ENCODE measurements around the gene FAM3C. TPM values are rescaled to one million over a fixed set of nuclear protein-coding genes. Genes with fewer than 3 reads are reported as not detected.

Gene FAM3C
- total RNA-seq, 6 experiments from 2014 or later: 54.8 to 85.0 (median 76.6) TPM

- TF ChIP-seq CTCF (IDR thresholded peaks at IDR 0.05): no peak
- Mint-ChIP-seq H3K27me3 (ENCODE audit: insufficient read depth) (no peaks in the 10 kb centered on the region), H3K4me1 (ENCODE audit: low read depth) (peaks cover 24% of the 10 kb centered on the region), H3K36me3 (ENCODE audit: low read depth) (peaks cover 11% of the 10 kb centered on the region; the same call in 1 of the 2 replicates), H3K4me3 (no peak overlapping the region), H3K9me3 (no peaks in the 10 kb centered on the region), H3K27ac (no peak overlapping the region)
- DNase-seq: no peak
These were observed 24.7 kb downstream of the FAM3C start for GRCh38 chr7:121371367-121371766.

- H3K36me3 Mint-ChIP-seq (ENCODE audit: low read depth): no peaks in the 10 kb centered on the region; the same call in 1 of the 2 replicates
- H3K27ac Mint-ChIP-seq: no peak overlapping the region
- no peaks in the 10 kb centered on the region for H3K9me3 Mint-ChIP-seq
- no peak overlapping the region for H3K4me3 Mint-ChIP-seq
- peaks cover 24% of the 10 kb centered on the region for H3K4me1 Mint-ChIP-seq (ENCODE audit: low read depth)
- TF ChIP-seq CTCF (IDR thresholded peaks at IDR 0.05): no peak
- peak; percentile 17 for DNase-seq
- H3K27me3 Mint-ChIP-seq (ENCODE audit: insufficient read depth): no peaks in the 10 kb centered on the region
These were observed 26.6 kb downstream of the FAM3C start for GRCh38 chr7:121369462-121369861.

DNA sequence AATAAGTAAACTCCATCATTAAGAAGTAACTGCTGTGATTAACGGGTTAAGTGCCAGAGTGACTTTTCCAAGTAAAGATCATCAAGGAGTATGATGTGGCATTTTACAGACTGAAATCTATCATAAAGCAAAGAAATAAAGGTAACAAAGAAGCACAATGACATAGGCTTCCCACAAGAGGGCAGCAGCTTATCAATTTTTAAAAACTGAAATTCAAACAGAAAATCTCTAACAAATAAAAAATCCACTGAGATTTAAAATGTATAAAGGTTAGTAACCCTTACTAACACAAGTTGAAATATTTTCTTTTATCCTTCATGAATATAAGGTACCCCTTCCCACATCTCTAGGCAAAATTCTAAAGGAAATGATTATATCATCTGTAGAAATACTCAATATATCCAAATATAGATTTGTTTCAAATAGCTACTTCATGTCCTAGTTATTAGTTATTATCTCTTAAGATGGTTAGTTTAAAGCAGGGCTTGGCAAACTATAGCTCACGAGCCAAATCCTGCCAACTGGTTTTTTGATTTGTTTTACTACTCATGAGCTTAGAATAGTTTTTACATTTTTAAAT, 29.2 kb downstream of the FAM3C start:
- H3K36me3 Mint-ChIP-seq (ENCODE audit: low read depth): peaks cover 4% of the 10 kb centered on the region; the same call in 1 of the 2 replicates
- TF ChIP-seq CTCF (IDR thresholded peaks at IDR 0.05): peak; percentile 92
- peaks cover 8% of the 10 kb centered on the region for H3K4me1 Mint-ChIP-seq (ENCODE audit: low read depth)
- no peak overlapping the region; the same call in 1 of the 2 replicates for H3K27ac Mint-ChIP-seq
- peak; percentile 28 for DNase-seq
- H3K9me3 Mint-ChIP-seq: no peaks in the 10 kb centered on the region
- no peaks in the 10 kb centered on the region for H3K27me3 Mint-ChIP-seq (ENCODE audit: insufficient read depth)
- H3K4me3 Mint-ChIP-seq: no peak overlapping the region

- DNase-seq: no peak
- no peak overlapping the region for H3K4me3 Mint-ChIP-seq
- H3K4me1 Mint-ChIP-seq (ENCODE audit: low read depth): no peaks in the 10 kb centered on the region
- no peak overlapping the region for H3K27ac Mint-ChIP-seq
- TF ChIP-seq CTCF (IDR thresholded peaks at IDR 0.05): no peak
- H3K27me3 Mint-ChIP-seq (ENCODE audit: insufficient read depth): no peaks in the 10 kb centered on the region
- no peaks in the 10 kb centered on the region for H3K9me3 Mint-ChIP-seq
- peaks cover 17% of the 10 kb centered on the region; the same call in 1 of the 2 replicates for H3K36me3 Mint-ChIP-seq (ENCODE audit: low read depth)
These were observed 35.5 kb downstream of the FAM3C start for GRCh38 chr7:121360564-121360963.

DNA sequence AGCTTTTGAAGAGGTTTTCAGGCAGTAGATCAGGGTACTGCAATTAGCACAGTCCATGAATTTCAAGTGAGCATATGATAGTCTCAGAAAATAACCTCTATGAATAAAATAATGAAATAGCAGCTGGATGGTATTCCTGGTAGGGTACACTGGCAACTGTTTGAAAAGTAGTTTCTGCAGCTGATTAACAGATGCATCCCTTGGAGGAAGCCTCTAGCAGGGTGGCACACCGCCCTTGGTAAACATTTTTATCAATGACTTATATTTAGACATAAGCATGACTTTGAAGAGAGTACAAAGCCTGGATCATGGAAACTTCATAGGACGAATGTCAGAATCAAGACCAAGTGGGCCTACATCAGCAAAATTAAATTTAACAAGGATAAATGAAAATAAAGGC, 40.5 kb downstream of the FAM3C start:
- H3K4me3 Mint-ChIP-seq: no peak overlapping the region
- no peaks in the 10 kb centered on the region for H3K27me3 Mint-ChIP-seq (ENCODE audit: insufficient read depth)
- TF ChIP-seq CTCF (IDR thresholded peaks at IDR 0.05): no peak
- H3K4me1 Mint-ChIP-seq (ENCODE audit: low read depth): no peaks in the 10 kb centered on the region
- no peak overlapping the region for H3K27ac Mint-ChIP-seq
- peaks cover 22% of the 10 kb centered on the region; the same call in 1 of the 2 replicates for H3K36me3 Mint-ChIP-seq (ENCODE audit: low read depth)
- H3K9me3 Mint-ChIP-seq: no peaks in the 10 kb centered on the region
- DNase-seq: no peak

Measured in HFFc6 (cell line).